ENCODE data around the gene CYP3A7.
A peak's percentile ranks its signal among the peaks of the same experiment; 100 is the strongest.

DNA sequence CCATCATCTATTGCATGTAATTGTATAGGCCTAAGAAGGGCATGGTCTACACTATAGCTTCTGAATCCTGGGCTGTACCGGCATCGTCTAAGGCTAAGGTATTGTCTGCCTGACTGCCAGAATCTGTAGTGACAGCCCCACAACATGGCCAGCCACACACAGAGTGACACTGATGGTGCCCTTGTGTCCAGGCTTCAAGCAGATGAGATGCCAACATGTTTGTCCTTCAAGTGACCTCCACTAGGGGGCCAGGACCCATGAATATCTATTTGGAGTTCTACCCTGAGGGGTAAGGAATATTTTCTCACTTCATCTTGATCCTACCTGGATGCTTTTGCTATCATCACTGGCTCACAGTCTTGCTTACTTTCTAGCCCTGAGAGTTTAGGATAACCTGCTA lies 1.5 kb downstream of the CYP3A7 start:
- TF ChIP-seq, protein P1, sequence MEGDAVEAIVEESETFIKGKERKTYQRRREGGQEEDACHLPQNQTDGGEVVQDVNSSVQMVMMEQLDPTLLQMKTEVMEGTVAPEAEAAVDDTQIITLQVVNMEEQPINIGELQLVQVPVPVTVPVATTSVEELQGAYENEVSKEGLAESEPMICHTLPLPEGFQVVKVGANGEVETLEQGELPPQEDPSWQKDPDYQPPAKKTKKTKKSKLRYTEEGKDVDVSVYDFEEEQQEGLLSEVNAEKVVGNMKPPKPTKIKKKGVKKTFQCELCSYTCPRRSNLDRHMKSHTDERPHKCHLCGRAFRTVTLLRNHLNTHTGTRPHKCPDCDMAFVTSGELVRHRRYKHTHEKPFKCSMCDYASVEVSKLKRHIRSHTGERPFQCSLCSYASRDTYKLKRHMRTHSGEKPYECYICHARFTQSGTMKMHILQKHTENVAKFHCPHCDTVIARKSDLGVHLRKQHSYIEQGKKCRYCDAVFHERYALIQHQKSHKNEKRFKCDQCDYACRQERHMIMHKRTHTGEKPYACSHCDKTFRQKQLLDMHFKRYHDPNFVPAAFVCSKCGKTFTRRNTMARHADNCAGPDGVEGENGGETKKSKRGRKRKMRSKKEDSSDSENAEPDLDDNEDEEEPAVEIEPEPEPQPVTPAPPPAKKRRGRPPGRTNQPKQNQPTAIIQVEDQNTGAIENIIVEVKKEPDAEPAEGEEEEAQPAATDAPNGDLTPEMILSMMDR (IDR thresholded peaks at IDR 0.05) = peak; percentile 42
- TF ChIP-seq POLR2AphosphoS5 (IDR thresholded peaks at IDR 0.05; ENCODE audit: low read depth, low read length) = no peak

All from Panc1 (cell line).